ENCODE measurements around the gene MMP2. TPM values are rescaled to one million over a fixed set of nuclear protein-coding genes. Genes with fewer than 3 reads are reported as not detected.
A peak's percentile ranks its signal among the peaks of the same experiment; 100 is the strongest.

Gene MMP2
- total and polyA plus RNA-seq, 2 of the 13 experiments (the other 11 are each of a cell fraction or from before 2014, with no cell fraction given) = 0.31 to 1.3 TPM

- TF ChIP-seq ZHX2 (IDR thresholded peaks at IDR 0.05; ENCODE audit: low read depth) = no peak
- TF ChIP-seq ZHX2 (CRISPR knock-in tag; IDR thresholded peaks at IDR 0.05; ENCODE audit: borderline replicate concordance) = no peak
- TF ChIP-seq, protein P1, sequence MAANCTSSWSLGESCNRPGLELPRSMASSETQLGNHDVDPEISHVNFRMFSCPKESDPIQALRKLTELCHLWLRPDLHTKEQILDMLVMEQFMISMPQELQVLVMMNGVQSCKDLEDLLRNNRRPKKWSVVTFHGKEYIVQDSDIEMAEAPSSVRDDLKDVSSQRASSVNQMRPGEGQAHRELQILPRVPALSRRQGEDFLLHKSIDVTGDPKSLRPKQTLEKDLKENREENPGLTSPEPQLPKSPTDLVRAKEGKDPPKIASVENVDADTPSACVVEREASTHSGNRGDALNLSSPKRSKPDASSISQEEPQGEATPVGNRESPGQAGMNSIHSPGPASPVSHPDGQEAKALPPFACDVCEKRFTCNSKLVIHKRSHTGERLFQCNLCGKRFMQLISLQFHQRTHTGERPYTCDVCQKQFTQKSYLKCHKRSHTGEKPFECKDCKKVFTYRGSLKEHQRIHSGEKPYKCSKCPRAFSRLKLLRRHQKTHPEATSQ (CRISPR knock-in tag; IDR thresholded peaks at IDR 0.05; ENCODE audit: borderline replicate concordance) = no peak
- no peak for TF ChIP-seq SP5 (CRISPR knock-in tag; IDR thresholded peaks at IDR 0.05; ENCODE audit: borderline replicate concordance, low read depth)
- no peak for TF ChIP-seq TFAP4 (IDR thresholded peaks at IDR 0.05; ENCODE audit: borderline replicate concordance, low read depth)
- TF ChIP-seq, protein P2, sequence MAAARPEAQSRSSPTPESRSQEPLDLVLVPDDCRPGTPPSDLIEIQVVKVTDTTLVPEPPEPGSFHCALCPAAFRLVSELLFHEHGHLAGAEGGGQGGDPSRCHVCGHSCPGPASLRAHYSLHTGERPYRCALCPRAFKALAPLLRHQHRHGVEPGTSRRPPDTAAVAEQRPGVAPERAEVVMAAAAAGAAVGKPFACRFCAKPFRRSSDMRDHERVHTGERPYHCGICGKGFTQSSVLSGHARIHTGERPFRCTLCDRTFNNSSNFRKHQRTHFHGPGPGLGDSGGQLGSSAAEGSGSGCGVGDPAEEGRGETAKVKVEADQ (CRISPR knock-in tag; IDR thresholded peaks at IDR 0.05; ENCODE audit: borderline replicate concordance) = 0 out of 2 replicates have a peak, but pooled peaks have one; percentile 48
- TF ChIP-seq ZNF598 (CRISPR knock-in tag; IDR thresholded peaks at IDR 0.05; ENCODE audit: borderline replicate concordance) = peak; percentile 76; the same call in 1 of the 2 replicates
- no peak for TF ChIP-seq TARDBP (CRISPR knock-in tag; IDR thresholded peaks at IDR 0.05)
- no peak for TF ChIP-seq NCOA5 (CRISPR knock-in tag; IDR thresholded peaks at IDR 0.05)
- TF ChIP-seq PHF5A (CRISPR knock-in tag; IDR thresholded peaks at IDR 0.05; ENCODE audit: low read depth, unreplicated experiment) = no peak
- no peak for TF ChIP-seq MTF2 (CRISPR knock-in tag; IDR thresholded peaks at IDR 0.05; ENCODE audit: borderline replicate concordance)
- TF ChIP-seq POLR2AphosphoS5 (IDR thresholded peaks at IDR 0.05; ENCODE audit: low read depth, low read length) = no peak
- TF ChIP-seq CCDC6 (CRISPR knock-in tag; IDR thresholded peaks at IDR 0.05) = no peak
- no peak for TF ChIP-seq ZNF878 (CRISPR knock-in tag; IDR thresholded peaks at IDR 0.05)
- no peak for TF ChIP-seq AHR (CRISPR knock-in tag; IDR thresholded peaks at IDR 0.05)
- peak; percentile 69 for TF ChIP-seq ZNF331 (CRISPR knock-in tag; IDR thresholded peaks at IDR 0.05)
- TF ChIP-seq, protein P3, sequence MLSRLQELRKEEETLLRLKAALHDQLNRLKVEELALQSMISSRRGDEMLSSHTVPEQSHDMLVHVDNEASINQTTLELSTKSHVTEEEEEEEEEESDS (CRISPR knock-in tag; IDR thresholded peaks at IDR 0.05; ENCODE audit: borderline replicate concordance) = no peak
- no peak for TF ChIP-seq ZSCAN30 (CRISPR knock-in tag; IDR thresholded peaks at IDR 0.05)
- TF ChIP-seq ZNF30 (CRISPR knock-in tag; IDR thresholded peaks at IDR 0.05) = no peak
- TF ChIP-seq JUNB (CRISPR knock-in tag; IDR thresholded peaks at IDR 0.05; ENCODE audit: borderline replicate concordance) = no peak
- no peak for TF ChIP-seq ZNF12 (CRISPR knock-in tag; IDR thresholded peaks at IDR 0.05)
These were observed 13.7 kb upstream of the MMP2 start (continued) for GRCh38 chr16:55465077-55465896.

Data from HepG2 (cell line).